HG03442 (cell line): Measurements from ENCODE around the gene UGT2B11.
"Not testable (repeated sequence)": the region's sequence is repeated elsewhere in the genome, so short reads cannot be mapped to it uniquely, and the experiment has no call there.

ENCODE experiments used
- ATAC-seq: cut with Tn5 transposase; IDR thresholded peaks from one replicate; pipeline ENCODE4 v1.9.1; 2021; ENCODE audit warnings: mild to moderate bottlenecking, moderate library complexity; ENCODE audit not compliant: unreplicated experiment

UGT2B11 gene

DNA sequence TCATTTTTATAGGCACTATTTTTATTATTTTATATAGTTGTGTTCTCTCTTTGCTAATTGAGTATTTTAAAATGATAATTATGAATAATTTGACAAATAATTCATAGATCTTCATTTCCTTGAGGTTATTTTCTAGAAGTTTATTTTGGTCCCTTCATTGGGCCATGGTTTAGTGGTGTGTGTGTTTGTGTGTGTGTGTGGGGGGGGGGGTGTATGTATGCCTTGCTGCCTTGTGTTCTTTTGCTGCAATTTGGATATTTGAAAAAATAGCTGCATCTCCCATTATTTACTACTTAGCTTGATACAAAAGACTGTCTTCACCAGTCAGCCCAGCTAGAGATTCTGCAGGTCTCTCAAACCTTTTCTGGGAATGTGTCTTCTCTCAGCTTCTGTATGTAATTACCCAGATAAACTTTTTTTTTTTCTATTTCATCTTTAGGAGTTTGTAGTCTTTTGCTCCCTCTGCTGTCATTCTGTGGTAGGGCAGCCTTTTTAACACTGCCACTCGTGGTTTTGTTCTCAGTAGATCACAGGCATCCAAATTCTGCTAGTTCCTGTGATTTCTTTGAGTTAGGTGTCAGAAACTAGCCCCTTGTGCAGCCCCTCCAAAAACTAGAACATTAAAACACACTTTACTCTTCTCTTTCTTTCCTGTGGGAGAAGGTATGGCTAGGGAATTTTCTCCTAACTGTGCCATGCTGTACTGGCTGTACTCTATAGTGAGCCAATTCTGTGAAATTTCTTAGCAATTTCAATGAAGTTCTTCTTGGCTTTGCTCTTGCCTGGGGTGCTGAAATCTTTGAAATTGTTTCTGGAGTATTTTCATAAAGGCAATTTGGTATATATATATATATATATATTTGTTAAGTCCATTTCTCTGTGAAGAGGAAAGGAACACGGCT is 44.1 kb downstream of the UGT2B11 start:
- peak; percentile 74 for ATAC-seq

DNA sequence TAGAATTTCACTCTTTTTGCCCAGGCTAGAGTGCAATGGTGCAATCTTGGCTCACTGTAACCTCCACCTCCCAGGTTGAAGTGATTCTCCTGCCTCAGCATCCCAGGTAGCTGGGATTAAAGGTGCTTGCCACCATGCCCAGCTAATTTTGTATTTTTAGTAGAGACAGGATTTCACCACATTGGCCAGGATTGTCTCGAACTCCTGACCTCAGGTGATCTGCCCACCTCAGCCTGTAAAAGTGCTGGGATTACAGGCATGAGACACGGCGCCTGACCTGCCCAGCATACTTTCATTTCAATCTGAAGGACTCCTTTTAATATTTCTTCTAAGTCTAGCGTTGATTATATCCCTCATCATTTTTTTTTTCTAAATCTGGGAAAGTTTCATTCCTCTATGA is 45.4 kb downstream of the UGT2B11 start:
- ATAC-seq = not testable (repeated sequence)

DNA sequence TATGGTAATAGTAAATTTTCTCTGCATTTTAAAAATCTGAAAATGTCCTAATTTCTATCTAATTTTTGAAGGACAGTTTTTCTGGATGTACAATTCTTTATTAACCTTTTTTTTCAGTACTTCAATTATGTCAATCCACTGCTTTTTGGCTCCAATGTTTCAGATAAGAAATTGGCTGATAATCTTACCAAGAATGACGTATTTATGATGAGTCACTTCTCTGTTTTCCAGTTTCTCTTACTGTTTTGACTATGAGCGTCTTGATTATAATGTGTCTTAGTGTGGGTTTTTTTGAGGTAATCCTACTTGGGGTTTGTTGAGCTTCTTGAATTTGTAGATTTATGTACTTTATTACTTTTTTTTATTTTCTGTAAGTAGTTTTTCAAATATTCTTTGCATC is 47.2 kb downstream of the UGT2B11 start:
- no peak for ATAC-seq

DNA sequence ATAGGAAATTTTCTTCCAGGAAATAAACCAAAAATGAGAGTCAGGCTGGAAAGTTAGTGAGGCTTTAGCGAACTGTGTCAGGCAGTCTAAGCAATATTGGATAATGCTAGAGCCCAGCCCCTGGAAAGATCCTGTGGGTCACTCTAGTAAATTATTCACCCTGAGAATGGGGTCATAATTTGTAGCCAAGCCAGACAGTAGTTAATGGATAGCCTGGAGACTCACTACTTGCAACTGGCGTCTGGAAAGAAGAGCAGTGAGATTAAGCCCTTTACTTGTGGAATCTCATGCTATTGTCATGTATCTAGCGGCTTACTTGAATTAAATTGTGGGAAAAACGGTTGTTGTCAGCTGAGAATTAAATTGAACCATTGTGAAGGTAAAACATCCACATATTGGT is 48.2 kb downstream of the UGT2B11 start:
- not testable (repeated sequence) for ATAC-seq

DNA sequence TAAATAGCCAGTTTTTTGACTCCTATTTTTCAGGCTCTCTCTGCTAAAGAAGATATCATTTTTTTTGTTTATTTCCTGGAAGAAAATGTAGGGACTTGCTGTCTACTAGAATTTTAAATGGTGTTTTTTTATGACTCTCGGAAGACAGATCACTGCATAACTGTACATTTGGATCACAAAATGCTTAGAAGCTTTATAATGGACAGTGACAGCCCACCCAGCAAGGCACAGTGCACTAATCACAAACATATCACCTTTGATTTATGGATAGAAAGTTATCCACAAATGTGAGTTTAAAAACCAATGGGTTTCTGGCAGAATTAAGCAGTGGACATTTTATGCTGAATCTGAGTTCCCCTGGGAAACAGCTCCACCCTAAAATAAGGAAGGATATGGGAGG is 48.8 kb downstream of the UGT2B11 start:
- not testable (repeated sequence) for ATAC-seq

DNA sequence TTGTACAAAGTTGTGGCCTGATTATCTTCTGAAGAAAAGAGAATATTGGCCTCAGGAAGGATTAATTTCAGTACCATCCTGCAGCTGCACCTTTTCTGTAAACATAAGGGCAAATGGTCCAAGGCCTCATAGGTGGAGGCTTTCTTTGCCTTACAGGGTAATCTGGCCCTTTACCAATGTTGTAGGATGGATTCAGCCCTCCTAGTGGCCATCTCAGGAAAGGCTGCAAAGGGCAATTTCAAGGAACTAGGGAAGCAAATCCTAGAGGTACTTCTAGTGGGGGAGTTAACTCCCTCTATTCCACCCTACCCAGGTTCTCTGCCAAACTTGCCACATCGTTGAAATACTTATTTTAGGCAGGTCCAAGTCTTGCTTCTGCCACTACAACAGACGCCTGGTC is 57.6 kb downstream of the UGT2B11 start:
- no peak for ATAC-seq

DNA sequence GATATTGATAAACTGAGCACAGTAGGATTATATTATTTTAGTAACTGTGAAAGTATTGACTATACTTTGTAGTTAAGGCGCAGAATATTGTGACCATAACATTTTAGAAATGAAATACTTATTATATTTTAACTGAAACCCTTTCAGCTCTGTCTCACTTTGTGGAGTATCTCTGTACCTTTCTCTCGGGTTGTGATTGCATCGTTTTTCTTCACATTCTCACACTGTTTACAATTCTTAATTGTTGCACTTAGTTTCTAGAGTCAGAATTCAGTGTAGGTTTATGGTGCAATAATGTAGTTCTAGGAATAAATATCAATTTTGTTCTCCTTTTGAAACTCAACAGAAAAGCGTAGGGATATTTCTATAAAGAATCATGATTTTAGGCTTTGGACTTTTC is 60.5 kb downstream of the UGT2B11 start:
- ATAC-seq = no peak
